IPS-18a (cell line): ENCODE data around the gene ATRN.

Experiments
- H3K27ac ChIP-seq: one replicate; pipeline ENCODE4 v1.5.1; 2013; ENCODE audit warnings: low read length
- H3K27me3 ChIP-seq: one replicate; pipeline ENCODE4 v1.6.1; 2013; ENCODE audit warnings: mild to moderate bottlenecking, low read length; ENCODE audit not compliant: control insufficient read depth, insufficient read depth
- H3K36me3 ChIP-seq: one replicate; pipeline ENCODE4 v1.6.1; 2013; ENCODE audit warnings: low read depth, low read length; ENCODE audit not compliant: control insufficient read depth
- H3K4me1 ChIP-seq: one replicate; pipeline ENCODE4 v1.6.1; 2013; ENCODE audit warnings: low read depth, low read length; ENCODE audit not compliant: control insufficient read depth
- H3K4me3 ChIP-seq: one replicate; pipeline ENCODE4 v1.5.1; 2013; ENCODE audit warnings: low read length
- H3K9ac ChIP-seq: one replicate; pipeline ENCODE4 v1.6.1; 2013; ENCODE audit warnings: mild to moderate bottlenecking, low read length, moderate library complexity
- H3K9me3 ChIP-seq: one replicate; pipeline ENCODE4 v1.6.1; 2013; ENCODE audit warnings: low read depth, low read length; ENCODE audit not compliant: control insufficient read depth

ATRN gene

DNA sequence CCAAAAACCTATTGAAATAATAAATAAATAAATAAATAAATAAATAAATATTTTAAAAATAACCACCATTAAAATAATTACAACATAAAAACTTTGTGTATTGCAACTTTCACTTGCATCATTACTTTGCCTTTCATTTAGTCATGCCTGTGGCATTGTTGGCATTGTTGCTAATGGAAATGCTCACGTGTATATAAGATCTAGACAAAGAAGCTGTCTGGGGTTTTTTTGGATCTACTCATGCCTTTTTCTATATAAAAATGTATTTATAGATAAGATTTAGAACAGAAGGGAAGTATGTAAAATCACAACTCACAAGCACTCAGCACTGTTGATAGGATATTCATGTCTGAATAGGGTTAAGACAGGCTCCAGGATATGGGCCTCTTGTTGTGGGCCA is 164.5 kb downstream of the ATRN start:
- H3K27ac ChIP-seq: no peak overlapping the region
- H3K9me3 ChIP-seq: no peaks in the 10 kb centered on the region
- H3K4me1 ChIP-seq: peaks cover 2% of the 10 kb centered on the region
- H3K9ac ChIP-seq: no peak overlapping the region
- H3K27me3 ChIP-seq: no peaks in the 10 kb centered on the region
- no peak overlapping the region for H3K4me3 ChIP-seq
- H3K36me3 ChIP-seq: no peaks in the 10 kb centered on the region

- Histone ChIP-seq H3K27me3 (no peaks in the 10 kb centered on the region), H3K27ac (no peak overlapping the region), H3K4me3 (no peak overlapping the region), H3K4me1 (no peaks in the 10 kb centered on the region), H3K36me3 (no peaks in the 10 kb centered on the region), H3K9ac (no peak overlapping the region), H3K9me3 (no peaks in the 10 kb centered on the region)
Measured at GRCh38 chr20:3640259-3640658, 169.4 kb downstream of the ATRN start.

DNA sequence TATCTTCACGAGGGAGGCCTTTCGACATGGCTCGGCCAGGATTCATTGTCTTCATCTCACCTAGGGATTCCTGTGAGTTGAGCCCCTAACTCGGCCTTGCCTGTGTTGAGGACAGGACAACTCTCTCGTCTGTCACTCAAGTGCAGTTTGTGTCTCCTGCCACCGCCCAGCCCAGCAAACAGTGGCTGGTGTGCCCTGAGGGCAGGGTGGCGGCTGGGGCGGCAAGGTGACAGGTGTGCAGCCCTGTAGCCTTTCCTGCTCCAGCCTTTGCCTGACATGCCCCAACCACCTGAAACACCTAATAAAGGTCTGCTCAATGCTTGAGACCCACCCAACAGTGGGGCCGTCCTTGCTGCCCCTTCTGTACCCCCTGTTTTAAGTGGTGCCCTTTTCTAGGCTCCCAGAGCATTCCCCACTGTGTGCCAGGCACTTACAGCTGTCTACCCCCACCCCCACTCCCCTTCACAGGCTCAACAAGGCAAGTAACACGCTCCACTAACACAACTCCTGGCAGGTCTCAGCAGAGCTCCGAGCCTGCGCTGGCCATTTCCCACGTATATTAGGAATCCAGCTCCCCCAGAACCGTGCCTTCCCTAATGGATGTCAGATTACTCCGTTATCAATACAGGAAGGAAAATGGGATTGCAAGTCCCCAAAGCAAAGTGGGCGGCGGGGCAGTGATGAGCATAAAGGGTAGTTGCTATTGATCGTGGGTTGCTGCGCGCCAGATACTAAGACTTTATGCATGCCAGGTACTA is 174.7 kb downstream of the ATRN start:
- Histone ChIP-seq H3K9ac (no peak overlapping the region), H3K27me3 (no peaks in the 10 kb centered on the region), H3K4me1 (no peaks in the 10 kb centered on the region), H3K9me3 (no peaks in the 10 kb centered on the region), H3K4me3 (no peak overlapping the region), H3K36me3 (no peaks in the 10 kb centered on the region), H3K27ac (no peak overlapping the region)

GRCh38 chr20:3646067-3646440 is 175.2 kb downstream of the ATRN start:
- Histone ChIP-seq H3K4me3 (no peak overlapping the region), H3K27me3 (no peaks in the 10 kb centered on the region), H3K9ac (no peak overlapping the region), H3K27ac (no peak overlapping the region), H3K9me3 (no peaks in the 10 kb centered on the region), H3K4me1 (no peaks in the 10 kb centered on the region), H3K36me3 (no peaks in the 10 kb centered on the region)

DNA sequence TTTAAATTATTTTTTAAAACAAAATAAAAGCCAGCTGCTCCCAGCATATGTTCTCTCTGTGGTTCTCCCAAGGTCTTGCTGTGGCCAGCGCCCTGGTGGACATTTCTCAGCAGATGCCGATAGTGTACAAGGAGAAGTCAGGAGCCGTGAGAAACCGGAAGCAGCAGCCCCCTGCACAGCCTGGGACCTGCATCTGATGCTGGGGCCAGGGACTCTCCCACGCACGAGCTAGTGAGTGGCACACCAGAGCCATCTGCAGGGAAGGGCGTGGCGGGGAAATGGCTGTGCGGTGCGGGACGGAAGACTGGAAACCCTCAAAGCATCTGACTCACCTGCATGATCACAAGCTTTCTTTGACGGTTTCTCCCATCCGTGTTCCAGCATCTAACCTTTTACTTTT is 175.8 kb downstream of the ATRN start:
- no peaks in the 10 kb centered on the region for H3K36me3 ChIP-seq
- H3K9ac ChIP-seq: no peak overlapping the region
- no peaks in the 10 kb centered on the region for H3K27me3 ChIP-seq
- H3K4me3 ChIP-seq: no peak overlapping the region
- no peak overlapping the region for H3K27ac ChIP-seq
- H3K9me3 ChIP-seq: no peaks in the 10 kb centered on the region
- no peaks in the 10 kb centered on the region for H3K4me1 ChIP-seq

GRCh38 chr20:3647473-3647872 is 176.7 kb downstream of the ATRN start:
- no peaks in the 10 kb centered on the region for H3K36me3 ChIP-seq

DNA sequence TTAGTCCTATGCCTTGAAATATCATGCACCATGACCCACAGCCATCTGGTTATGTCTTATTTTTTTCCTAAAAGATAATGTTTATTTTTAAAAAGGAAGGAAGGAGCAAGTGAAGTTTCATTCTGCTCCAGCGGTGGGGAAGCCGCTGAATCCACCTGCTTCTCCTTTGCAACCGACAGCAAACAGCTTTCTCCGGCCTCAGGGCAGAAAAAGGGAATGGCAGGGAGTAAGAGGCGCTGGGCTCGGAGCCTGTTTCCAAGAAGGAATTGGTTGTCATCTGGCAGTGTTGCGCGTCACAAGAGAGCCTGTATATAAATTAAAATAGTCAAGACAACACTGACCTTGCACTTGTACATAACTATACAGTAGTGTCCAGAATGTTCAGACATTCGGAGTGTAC is 178.1 kb downstream of the ATRN start:
- Histone ChIP-seq H3K27ac (no peak overlapping the region), H3K9me3 (no peaks in the 10 kb centered on the region), H3K27me3 (no peaks in the 10 kb centered on the region), H3K9ac (no peak overlapping the region), H3K4me1 (no peaks in the 10 kb centered on the region), H3K36me3 (no peaks in the 10 kb centered on the region), H3K4me3 (no peak overlapping the region)

More at GRCh38 chr20:3647473-3647872, 176.7 kb downstream of the ATRN start:
- Histone ChIP-seq H3K27ac (no peak overlapping the region), H3K9ac (no peak overlapping the region), H3K9me3 (no peaks in the 10 kb centered on the region), H3K27me3 (no peaks in the 10 kb centered on the region), H3K4me1 (no peaks in the 10 kb centered on the region), H3K4me3 (no peak overlapping the region)

DNA sequence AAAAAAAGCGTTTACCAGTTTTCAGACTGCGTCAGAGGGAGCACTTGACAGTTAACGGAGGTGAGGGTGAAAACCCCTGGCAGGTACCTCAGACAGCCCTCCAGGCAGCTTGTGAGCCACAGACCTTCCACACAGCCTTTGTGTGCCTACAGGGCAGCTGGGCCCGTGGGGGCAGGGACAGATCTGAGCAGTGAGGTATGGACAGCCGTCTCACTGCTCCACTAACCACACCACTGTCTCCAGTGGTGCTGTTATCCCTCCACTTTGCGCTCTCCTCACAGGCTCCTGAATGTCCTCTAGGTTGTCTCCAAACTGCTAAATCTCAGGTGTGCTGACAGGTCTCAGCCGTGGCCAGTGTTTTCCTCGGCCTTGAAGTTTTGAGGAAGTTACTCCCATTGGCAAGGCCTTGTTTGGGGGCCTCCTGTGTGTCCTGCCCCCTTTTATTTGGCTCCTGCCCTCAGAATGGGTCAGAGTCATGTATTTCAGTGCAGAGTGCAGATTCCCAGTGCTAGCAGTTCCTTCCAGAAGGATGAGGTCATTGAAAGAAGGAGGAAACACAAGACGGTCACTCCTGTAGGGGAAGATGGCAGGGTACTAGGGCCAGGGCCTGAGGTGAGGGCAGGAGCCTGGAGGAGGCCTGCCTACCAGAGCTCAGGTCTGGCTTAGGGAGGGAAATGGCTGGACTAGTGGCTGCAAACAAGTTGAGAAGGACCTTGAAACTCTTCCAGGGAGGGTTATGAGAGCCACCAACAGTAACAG is 180.6 kb downstream of the ATRN start:
- Histone ChIP-seq H3K4me1 (no peaks in the 10 kb centered on the region), H3K9ac (no peak overlapping the region), H3K9me3 (no peaks in the 10 kb centered on the region), H3K4me3 (no peak overlapping the region), H3K36me3 (no peaks in the 10 kb centered on the region), H3K27me3 (no peaks in the 10 kb centered on the region), H3K27ac (no peak overlapping the region)

DNA sequence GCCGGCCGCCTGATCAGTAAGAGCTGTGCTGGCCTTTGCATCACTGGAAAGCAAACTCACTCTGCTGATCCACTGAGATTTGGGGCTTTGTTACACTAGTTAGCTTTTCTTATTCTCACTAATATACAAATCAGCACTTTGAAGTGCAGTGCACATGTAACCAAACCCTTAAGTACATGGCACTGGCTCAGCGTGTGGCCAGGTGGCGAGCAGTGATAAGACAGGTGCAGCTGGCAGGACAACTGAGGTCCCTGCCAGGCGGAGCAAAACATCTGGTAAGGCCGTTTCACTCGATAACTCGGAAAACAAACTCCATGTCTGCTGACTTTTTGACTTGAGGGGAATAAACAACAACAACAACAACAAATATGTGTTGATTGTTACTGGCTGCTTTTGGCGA is 181.4 kb downstream of the ATRN start:
- no peak overlapping the region for H3K4me3 ChIP-seq
- no peaks in the 10 kb centered on the region for H3K4me1 ChIP-seq
- no peak overlapping the region for H3K9ac ChIP-seq
- no peaks in the 10 kb centered on the region for H3K36me3 ChIP-seq
- no peaks in the 10 kb centered on the region for H3K9me3 ChIP-seq
- no peak overlapping the region for H3K27ac ChIP-seq
- H3K27me3 ChIP-seq: no peaks in the 10 kb centered on the region

DNA sequence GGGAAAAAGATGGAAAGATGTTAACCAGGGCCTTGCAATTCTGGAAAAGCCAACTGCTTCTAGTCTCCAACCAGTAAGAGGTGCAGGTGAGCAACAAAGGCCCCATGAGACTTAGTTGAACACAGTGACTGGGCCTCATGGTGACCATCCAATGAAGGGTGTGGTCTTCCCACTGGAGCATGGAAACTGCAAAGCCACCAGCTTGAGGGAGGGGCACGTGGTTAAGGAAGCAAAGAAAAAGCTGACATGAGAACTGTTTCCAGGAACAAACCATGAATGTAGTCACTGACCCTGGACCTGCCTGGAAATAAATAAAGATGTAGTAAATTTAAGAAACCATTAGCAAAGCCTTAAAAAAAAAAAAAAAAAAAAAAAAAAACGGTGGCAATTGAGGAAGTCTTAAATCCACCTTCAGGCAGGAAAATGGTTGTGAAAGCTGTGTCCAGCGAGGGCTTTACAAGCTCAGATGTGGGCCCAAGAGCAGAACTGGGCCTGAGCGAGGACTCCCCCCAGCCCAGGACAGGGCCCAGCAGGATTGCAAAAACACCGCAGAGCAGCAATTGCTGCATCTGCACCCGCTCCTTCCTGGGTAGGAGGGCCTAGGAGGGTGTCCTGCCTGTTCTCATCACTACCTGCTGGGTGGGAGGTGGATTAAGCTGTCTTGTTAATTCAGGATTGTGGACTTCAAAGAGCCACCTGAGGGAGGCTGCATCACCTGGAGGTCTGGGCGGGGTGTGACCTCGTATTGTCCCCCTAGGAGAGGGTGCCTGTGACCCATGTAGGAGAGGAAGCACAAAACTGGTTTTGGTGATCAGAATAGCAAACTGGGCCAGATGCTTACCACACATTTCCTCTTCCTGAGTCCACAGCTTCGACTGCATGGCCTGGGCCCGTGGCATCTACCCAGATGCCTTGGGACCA is 182.1 kb downstream of the ATRN start:
- Histone ChIP-seq H3K27ac (no peak overlapping the region), H3K4me1 (no peaks in the 10 kb centered on the region), H3K36me3 (no peaks in the 10 kb centered on the region), H3K27me3 (no peaks in the 10 kb centered on the region), H3K9ac (no peak overlapping the region), H3K9me3 (no peaks in the 10 kb centered on the region), H3K4me3 (no peak overlapping the region)

DNA sequence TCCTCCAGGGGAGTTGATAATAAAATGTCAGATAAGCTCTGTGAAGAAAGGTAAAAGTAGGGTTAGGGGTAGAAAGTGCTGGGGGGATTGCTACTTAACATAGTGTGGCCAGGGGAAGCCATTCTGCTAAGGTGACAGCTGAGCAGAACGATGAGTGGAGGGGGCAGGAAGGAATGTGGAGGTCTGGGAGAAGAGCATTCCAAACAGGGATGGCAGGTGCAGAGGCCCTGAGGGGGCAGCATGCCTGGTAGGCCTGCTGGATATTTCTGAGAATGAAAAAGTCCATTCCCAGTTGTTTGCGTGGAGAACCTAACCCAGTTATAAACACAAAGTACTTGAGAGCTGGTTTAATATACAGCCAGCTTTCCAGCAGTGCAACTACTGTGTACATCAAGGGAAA is 183.1 kb downstream of the ATRN start:
- no peaks in the 10 kb centered on the region for H3K4me1 ChIP-seq
- H3K9me3 ChIP-seq: no peaks in the 10 kb centered on the region
- H3K27me3 ChIP-seq: no peaks in the 10 kb centered on the region
- no peak overlapping the region for H3K9ac ChIP-seq
- no peaks in the 10 kb centered on the region for H3K36me3 ChIP-seq
- no peak overlapping the region for H3K4me3 ChIP-seq
- no peak overlapping the region for H3K27ac ChIP-seq
